Left kidney (tissue), 8 donors: ENCODE data around the gene OR10G6. TPM values are rescaled to one million over a fixed set of nuclear protein-coding genes. Genes with fewer than 3 reads are reported as not detected.
"Not testable (repeated sequence)": the region's sequence is repeated elsewhere in the genome, so short reads cannot be mapped to it uniquely, and the experiment has no call there.

Experiments used
- DNase-seq: peaks from one replicate; pipeline ENCODE4 v3.0.0-alpha.2; 2013
- long read RNA-seq, 8 donors: transcript quantifications; one replicate each; lab custom pipeline, GENCODE V29; 2026
- polyA plus RNA-seq: library from polyadenylated mRNA; unstranded; fragments of 120-200 nt; gene quantifications from one replicate; pipeline ENCODE4 v1.2.1, GENCODE V29; 2013; ENCODE audit not compliant: insufficient read length

OR10G6 gene, protein sequence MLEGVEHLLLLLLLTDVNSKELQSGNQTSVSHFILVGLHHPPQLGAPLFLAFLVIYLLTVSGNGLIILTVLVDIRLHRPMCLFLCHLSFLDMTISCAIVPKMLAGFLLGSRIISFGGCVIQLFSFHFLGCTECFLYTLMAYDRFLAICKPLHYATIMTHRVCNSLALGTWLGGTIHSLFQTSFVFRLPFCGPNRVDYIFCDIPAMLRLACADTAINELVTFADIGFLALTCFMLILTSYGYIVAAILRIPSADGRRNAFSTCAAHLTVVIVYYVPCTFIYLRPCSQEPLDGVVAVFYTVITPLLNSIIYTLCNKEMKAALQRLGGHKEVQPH
- polyA plus RNA-seq: not detected
- long read RNA-seq, donor 1: 0 reads
- long read RNA-seq, donor 2: 0 reads
- long read RNA-seq, donor 3: 0 reads
- long read RNA-seq, donor 4: 0 reads
- long read RNA-seq, donor 5: 0 reads
- long read RNA-seq, donor 6: 0 reads
- long read RNA-seq, donor 7: 0 reads
- long read RNA-seq, donor 8: 0 reads

DNA sequence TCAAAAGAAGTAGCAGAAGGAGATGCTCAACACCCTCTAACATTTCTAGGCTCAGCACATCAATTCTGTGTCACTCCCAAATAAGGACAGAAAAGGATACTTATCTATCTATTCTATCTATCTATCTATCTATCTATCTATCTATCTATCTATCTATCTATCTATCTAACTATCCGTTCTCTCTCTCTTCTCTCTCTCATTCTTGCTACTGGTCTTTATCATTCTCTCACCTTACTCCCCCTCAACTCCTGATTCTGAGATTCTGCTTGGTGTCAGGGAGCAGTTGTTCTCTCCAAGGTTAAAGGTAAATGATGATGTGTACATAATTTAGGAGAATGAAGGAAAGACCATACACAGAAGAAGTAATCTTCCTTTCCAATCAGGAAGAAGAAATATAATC is at the start of gene OR10G6:
Gene OR10G6, minus strand, starts transcription at position 43 of the 400 bp plus-strand sequence. Its CDS starts 0 bp downstream, at position 43.
- no peak for DNase-seq

DNA sequence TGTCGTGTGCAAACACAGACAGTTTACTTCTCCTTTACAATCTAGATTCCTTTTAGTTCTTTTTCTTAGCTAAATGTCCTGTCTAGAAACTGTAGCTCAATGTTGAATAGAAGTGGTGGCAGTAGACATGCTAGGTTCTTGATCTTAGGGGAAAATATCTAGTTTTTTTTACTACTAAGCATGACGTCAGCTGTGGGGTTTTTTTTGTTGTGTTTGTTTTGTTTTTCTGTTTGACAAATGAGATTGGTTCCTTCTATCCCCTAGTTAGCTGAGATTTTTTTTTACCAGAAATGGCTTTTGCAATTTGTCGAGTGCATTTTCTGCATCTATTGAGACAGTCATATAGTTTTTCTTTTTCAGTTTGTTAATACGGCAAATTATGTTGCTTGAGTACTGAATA is 48.5 kb upstream of the OR10G6 start:
- DNase-seq: no peak

DNA sequence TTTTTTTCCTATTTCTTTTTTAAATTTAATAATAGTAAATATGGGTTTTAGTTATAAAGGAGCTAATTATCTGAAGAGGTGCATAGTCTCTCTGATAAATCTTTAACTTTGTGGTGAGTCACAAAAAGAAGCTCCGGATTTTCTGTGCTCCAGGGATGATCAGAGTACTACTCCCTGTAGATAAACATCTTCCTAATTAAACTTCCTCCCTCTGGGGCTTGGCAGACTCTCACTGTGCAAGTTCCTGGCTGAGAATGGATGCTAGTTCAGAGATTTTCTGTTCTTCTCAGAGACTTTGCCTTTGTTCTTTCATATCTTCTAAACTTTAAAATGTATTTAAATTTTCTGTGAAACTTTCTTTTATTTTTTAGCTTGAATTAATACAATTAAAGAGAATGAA is 46.3 kb upstream of the OR10G6 start, which contains the start of gene OR10G7:
Gene OR10G7, minus strand, starts transcription at position 72 of the 400 bp plus-strand sequence. CDS start 2,324 bp downstream, outside the sequence.
- no peak for DNase-seq

DNA sequence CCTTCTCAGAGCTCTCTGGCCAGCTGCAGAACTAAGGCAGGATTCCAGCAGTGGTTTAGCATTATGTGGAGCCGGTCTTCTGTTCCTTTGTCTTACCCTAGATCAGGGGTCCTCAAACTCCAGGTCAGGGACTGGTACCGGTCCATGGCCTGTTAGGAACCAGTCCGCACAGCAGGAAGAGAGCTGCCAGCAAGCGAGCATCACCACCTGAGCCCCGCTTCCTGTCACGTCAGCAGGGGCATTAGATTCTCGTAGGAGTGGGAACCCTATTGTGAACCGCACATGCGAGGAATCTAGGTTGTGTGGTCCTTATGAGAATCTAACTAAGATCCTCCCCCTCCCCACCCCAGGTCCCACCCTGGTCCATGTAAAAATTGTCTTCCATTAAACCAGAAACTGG is 44.6 kb upstream of the OR10G6 start:
- DNase-seq: no peak

DNA sequence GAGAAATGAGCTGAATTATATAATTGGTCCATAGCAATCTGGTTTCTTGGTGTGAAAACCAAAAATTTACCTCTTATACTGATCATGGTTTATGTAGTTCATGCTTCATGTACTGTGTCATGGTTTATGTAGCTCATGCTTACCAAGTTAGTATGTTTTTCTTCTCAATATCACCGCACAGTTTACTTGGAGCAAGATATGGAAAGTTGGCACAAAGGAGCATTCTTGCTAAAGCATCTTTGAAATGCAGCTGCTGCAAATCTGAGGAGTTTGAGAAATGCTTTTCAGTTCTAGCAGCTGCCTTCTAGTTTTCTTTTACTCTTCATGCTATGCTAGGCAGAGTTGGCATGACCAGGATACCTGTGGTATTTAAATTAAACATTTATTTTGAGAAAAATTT is 41.7 kb upstream of the OR10G6 start:
- DNase-seq: no peak

DNA sequence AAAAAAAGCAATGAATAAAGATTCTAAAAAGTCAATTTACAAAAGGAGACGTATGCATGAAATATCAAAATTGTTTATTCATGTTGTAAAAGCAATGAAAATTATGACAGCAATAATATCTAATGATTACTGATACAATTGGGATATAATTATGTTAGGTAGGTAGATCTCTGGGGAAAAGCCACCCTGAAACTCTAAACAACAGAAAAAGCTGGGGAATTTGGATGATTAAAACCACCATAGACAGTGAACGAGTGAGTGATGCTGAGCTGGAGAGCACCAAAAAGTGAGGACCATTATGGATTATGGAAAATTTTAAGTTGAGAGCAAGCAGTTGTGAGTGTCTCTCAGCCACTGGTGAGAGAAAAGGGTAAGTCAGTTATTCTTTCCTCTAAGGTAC is 31.5 kb upstream of the OR10G6 start, which contains the start of gene OR10G8:
Gene OR10G8, plus strand, starts transcription at position 301 of the 400 bp plus-strand sequence. CDS start 2,825 bp downstream, outside the sequence.
- DNase-seq: no peak

DNA sequence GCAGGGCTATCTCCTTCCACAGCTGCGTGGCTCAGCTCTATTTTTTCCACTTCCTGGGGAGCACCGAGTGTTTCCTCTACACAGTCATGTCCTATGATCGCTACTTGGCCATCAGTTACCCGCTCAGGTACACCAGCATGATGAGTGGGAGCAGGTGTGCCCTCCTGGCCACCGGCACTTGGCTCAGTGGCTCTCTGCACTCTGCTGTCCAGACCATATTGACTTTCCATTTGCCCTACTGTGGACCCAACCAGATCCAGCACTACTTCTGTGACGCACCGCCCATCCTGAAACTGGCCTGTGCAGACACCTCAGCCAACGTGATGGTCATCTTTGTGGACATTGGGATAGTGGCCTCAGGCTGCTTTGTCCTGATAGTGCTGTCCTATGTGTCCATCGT is 20.9 kb upstream of the OR10G6 start:
- DNase-seq: not testable (repeated sequence)

DNA sequence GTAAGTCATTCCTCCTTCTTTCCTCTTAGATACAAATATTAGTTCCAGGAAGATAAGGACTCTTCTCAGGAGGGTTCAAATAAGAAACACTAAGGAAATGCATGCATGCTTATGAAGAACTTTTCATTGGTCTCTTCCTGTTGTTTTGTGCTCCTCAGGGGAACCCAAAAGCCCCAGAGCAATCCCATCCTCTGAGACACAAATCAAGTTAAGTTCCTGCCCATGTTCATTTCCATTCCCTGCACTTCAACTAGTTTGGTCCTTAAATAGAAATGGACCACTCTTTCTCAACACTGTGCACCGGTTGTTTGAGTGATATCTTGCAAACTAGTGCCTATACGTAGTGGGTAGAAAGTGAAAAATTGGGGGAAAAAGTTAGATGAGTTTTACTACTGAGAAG is 17.7 kb upstream of the OR10G6 start, which contains the start of gene OR10G4:
Gene OR10G4, plus strand, starts transcription at position 301 of the 400 bp plus-strand sequence. CDS start 2,578 bp downstream, outside the sequence.
- no peak for DNase-seq

DNA sequence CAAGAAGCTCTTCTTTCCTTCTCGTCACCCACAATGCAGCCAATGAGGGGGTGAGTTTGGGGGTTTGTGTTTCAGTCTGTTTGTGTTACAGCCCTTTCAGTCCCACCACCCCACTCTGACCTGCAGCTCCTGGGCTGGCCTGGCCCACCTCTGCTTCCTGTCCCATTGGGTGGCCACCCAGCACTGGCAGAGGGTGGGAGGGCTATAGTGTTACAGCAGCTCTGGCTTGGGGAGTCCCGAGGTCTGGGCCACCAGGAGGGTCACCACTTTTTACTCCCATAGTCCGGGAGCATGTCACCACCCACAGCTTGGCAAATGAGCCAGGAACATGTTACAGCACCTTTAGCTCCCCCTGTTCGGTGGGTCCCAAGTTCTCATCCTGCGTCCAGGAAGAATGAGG is 15.7 kb downstream of the OR10G6 start:
- DNase-seq: no peak

DNA sequence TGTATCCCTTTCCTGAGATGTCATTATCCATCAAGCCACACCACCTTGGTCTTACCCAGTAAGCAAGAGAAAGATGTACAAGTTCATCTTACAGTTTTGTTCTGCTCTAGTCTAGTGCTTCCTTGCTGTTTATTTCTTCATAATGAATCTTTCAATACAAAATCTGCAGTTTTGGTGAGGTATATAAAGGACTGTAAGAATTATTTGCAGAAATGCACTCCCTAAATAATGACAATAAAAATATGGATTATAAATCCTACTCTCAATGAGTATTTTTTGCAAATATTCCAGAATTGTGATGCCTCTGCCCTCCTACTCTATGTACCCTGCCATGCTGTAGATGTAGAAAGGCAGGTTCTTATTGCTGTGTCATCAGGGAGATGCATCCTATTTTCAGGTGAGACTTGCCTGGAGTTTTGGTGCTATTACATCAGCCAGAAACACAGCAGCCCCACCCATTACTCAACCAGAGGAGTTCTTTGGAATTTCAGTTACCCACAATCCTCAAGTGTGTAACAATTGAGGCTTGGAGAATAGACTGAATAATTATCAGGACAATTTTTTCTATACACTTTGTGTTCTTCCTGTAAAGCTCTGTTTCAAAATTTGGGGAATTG is 17.1 kb downstream of the OR10G6 start, which contains the start of gene OR10S1:
Gene OR10S1, minus strand, starts transcription at position 51 of the 617 bp plus-strand sequence. CDS start 117 bp downstream, outside the sequence.
- no peak for DNase-seq

DNA sequence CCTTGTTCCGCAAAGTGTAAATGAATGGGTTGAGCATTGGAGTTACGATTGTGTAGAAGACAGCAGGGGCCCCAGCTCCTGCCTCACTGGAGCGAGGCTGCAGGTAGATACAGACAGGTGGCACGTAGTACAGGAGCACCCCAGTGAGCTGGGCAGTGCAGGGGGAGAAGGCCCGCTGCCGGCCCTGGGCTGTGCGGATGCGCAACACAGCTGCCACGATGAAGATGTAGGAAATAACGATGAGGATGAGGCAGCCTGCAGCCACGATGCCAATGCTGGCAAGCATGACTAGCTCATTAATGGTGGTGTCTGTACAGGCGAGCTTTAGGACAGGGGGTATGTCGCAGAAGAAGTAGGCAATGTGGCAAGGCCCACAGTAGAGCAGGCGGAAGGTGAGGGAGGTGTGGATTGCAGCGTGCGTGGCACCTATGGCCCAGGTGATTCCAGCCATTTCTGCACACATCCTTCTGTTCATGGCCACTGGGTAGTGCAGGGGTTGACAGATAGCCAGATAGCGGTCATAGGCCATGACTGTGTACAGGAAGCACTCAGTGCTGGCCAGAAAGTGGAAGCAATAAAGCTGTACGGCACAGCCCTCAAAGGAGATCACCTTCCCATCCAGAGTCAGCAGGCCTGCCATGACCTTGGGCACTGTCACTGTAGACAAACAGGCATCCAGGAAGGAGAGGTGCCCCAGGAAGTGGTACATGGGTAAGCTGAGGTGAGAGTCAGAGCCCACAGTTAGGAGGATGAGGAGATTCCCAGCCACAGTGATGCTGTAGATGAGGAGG is 18.0 kb downstream of the OR10G6 start:
- DNase-seq: no peak

DNA sequence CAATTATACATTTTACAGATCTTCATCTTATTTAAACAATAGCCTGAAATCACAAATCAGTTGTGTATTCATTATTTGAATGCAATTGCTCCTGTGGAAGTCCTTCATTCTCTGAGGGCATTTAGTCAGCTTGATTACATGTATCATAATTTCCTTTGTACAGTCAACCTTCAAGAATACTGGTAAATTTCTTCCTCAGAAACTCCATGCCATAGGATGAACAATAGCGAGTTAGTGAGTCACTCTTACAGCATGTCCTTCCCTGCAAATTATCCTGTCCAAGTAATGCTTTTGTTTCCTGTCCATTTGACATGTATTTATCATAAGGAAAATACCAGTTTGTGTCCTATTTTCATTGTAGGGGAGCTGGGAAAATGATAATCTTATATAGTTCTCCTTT is 21.1 kb downstream of the OR10G6 start:
- DNase-seq: no peak

DNA sequence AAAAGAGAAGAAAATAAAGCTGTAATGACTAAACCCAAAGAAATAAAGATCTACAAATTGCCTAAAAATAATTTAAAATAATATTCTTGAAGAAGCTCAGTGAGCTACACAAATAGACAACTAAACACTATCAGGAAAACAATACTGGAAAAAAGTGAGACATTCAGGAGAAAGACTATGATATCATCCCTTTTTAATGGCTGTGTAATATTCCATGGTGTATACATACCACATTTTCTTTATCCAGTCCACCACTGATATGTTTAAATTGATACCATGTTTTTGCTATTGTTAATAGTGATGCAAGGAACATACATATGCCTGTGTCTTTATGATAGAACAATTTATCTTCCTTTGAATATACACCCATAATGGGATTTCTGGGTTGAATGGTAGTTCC is 38.2 kb downstream of the OR10G6 start:
- no peak for DNase-seq

DNA sequence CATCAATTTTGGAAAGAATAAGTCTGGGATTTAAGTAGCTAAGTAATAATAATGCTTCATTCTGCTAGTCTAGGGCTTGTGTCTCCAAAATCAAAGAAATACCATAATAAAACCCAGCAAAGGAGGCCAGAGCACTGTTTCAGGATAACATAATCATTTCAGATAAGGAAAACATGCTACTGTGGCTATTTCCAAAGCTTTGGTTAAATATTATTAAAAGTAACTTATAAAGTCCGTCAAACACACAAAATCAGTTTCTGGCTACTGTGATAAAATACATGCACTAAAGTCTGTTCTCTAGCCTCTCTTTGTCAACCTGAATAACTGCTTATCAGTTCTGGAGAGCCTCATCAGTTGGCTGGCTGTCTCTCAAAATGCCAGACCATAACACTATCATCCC is 49.8 kb downstream of the OR10G6 start:
- no peak for DNase-seq

Other genes with a start within 250 kb of the OR10G6 start
- gene OR6X1, start 240.6 kb downstream of the OR10G6 start, polyA plus RNA-seq: not detected
- not detected for gene OR6M1, start 188.8 kb downstream of the OR10G6 start, polyA plus RNA-seq
- not detected for gene TMEM225, start 109.5 kb downstream of the OR10G6 start, polyA plus RNA-seq
- gene OR8D4, start 93.0 kb downstream of the OR10G6 start, polyA plus RNA-seq: not detected
- not detected for gene OR4D5, start 55.5 kb downstream of the OR10G6 start, polyA plus RNA-seq
- gene OR6T1, start 51.3 kb downstream of the OR10G6 start, polyA plus RNA-seq: not detected
- gene OR10S1, start 17.4 kb downstream of the OR10G6 start, polyA plus RNA-seq: not detected
- gene OR10G4, start 17.8 kb upstream of the OR10G6 start, polyA plus RNA-seq: not detected
- gene OR10G9, start 27.9 kb upstream of the OR10G6 start, polyA plus RNA-seq: not detected
- not detected for gene OR10G8, start 31.6 kb upstream of the OR10G6 start, polyA plus RNA-seq
- not detected for gene OR10G7, start 46.2 kb upstream of the OR10G6 start, polyA plus RNA-seq
- 13.7 TPM for gene VWA5A, start 120.3 kb upstream of the OR10G6 start, polyA plus RNA-seq
- gene OR10D3, start 188.2 kb upstream of the OR10G6 start, polyA plus RNA-seq: not detected
- gene OR8G1, start 245.9 kb upstream of the OR10G6 start, polyA plus RNA-seq: not detected